UCSD-AML1 (cell line): Measurements from ENCODE around the gene EOLA1.
A peak's percentile ranks its signal among the peaks of the same experiment; 100 is the strongest.
"Not testable (repeated sequence)": the region's sequence is repeated elsewhere in the genome, so short reads cannot be mapped to it uniquely, and the experiment has no call there.

ENCODE experiments used
- DNase-seq: peaks from one replicate; lab custom pipeline; 2025; ENCODE audit not compliant: unreplicated experiment; lab: John Stamatoyannopoulos, UW

EOLA1 gene

DNA sequence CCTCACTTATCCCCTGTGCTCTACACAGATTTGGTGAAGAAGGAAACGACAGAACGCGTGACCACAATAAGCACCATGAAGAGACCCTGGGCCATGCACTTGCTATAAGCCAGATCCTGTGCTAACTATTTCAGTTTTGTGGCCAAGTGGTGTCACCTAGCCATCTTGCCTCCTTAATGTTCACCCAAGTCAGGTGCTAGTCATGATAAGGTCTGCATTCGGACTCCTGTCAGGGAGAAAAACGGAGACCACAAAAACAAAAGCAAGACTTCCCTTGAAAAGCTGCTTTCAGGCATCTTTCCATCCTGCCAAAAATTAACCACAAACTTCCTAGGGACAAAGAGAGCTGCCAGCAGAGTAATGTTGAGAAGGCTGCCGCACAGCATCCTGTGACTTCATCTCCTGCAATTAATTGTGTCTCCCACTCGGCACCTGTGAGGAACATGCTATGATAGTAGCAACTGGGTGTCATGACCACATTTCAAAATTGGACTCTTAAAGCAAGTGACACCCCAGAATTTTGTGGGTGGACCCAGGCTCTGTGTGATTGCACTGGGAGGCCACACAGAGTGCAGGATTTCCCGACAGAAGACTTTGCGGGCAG lies 26.9 kb upstream of the EOLA1 start:
- peak; percentile 62 for DNase-seq

DNA sequence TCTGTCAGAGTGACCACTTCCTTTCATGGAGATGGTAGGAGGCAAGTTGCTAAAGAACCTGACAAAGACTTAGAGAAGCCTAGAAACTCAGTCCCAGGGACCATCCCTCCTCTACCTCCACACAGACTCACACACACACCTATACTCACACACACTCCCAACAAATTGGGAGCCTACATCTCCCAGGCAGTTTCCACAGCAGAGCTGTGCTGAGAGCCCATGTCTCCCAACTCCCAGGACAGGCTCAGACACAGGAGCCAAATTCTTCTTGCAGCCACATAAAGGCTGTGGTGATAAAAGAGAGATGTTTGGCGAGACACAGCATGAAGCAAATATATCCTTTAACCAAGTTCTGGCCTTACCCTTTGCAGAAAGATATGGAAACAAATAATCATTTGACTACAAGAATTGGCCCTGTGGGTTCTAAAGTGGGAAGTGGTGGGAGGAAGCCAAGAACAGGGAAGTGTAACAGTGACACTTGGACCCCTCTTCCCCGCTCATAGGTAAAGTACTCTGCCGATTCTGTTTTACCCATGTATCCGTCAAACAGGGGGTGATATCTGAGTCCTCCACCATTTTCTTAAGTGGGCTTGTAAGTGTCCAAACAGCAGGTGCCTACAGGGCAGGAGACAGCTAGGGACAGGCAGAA lies 24.7 kb upstream of the EOLA1 start:
- no peak for DNase-seq

DNA sequence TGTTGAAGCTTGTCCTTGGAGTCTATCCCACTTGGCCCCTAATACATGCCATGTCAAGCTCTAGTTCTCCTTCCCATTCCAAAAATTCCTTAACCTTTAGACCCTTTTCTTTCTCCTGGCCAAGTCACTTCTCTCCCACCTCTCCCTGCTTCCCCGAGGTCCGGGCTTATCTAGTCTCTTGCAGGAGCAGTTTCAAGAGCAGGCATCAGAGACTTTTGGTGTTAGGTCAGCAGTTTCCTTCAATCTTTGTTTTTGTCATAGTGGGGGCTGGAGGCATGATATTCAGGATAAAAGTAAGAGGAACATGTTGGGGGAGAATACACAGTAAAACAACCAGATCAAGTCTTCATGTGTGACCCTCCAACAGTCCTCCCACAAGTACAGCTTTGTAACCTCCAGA lies 24.2 kb upstream of the EOLA1 start:
- no peak for DNase-seq

DNA sequence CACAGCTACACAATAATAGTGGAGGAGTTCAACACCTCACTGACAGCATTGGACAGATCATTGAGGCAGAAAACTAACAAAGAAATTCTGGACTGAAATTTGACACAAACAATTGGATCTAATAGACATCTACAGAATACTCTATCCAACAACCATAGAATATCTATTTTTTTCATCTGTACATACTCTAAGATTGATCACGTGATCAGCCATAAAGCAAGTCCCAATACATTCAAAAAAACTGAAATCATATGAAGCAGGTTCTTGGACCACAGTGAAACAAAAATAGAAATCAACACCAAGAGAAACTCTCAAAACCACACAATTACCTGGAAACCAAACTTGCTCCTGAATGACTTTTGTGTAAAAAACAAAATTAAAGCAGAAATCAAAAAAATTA lies 23.5 kb upstream of the EOLA1 start:
- no peak for DNase-seq

DNA sequence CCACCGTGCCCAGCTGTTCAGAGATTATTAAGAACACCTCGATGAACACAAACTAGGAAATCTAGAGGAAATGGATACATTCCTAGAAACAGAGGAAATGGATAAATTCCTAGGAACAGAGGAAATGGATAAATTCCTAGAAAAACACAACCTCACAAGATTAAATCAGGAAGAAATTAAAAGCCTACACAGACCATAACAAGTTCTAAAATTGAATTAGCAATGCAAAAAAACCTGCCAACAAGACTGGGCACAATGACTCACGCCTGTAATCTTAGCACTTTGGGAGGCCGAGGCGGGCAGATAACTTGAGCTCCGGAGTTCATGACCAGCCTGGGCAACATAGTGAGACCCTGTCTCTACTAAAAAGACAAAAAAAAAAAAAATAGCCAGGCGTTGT lies 22.6 kb upstream of the EOLA1 start:
- no peak for DNase-seq

DNA sequence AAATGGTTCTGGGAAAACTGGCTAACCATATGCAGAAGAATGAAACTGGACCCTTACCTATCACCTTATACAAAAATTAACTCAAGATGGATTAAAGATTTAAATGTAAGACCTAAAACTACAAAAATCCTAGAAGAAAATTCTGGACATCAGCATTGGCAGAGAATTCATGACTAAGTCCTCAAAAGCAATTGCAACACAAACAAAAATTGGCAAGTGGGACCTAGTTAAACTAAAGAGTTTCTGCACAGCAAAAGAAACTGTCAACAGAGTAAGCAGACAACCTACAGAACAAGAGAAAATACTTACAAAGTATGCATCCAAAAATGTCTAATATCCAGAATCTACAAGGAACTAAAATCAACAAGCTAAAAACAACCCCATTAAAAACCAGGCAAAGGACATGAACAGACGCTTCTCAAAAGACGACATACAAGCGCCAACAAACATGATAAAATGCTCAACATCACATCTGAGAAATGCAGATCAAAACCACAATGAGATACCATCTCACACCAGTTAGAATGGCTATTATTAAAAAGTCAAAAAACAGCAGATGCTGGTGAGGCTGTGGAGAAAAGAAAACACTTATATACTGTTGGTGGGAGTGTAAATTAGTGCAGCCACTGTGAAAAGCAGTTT lies 20.1 kb upstream of the EOLA1 start:
- DNase-seq, result not testable (repeated sequence)

DNA sequence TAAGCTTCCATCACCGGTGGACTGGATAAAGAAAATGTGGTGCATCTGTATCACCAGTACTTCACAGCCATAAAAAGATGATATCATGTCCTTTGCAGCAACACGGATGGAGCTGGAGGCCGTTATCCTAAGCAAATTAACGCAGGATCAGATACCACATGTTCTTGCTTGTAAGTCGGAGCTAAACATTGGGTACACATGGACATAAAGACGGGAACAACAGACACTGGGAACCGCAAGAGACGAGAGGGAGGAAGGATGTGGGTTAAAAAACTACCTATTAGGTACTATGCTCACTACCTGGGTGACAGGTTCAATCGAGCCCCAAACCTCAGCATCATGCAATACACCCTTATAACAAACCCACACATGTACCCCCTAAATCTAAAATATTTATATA lies 19.4 kb upstream of the EOLA1 start:
- DNase-seq, result no peak

DNA sequence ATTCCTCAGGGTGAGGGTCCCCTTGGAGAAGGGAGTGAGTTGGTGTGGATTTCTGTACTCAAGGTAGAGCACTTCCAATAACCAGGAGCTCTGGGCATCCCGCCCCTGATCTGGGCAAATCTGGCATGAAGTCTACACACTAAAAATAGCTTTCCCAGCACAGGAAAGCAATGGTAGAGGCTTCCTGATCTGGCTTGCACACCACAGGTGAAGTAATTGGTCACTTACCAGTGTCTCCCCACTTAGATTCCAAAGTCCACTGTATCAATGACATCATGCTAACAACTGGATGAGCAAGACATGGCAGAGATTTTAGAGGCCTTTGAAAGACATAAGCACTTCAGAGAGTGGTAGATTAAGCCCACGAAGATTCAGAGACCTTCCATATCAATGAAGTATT lies 17.9 kb upstream of the EOLA1 start:
- no peak for DNase-seq

DNA sequence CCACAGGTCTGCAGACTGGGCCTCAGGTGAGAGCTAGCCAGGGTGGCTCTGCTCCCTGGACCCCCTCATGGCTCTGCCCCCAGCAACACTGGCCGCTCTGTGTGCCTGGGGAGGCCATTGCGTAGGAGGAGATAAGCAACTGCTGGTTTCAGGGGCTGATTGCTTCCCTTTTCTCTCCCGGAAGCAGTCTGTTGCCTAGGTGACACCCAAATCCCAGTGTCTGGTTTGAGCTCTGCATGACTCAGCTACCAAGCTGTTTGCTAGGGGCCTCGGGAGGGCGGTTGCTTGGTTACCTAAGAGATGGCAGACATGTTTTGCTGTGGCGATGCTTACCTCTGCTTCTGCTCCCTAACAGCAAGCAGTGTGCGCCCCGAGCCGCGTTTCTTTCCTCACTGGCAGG lies 15.4 kb upstream of the EOLA1 start:
- DNase-seq, result peak; percentile 60

DNA sequence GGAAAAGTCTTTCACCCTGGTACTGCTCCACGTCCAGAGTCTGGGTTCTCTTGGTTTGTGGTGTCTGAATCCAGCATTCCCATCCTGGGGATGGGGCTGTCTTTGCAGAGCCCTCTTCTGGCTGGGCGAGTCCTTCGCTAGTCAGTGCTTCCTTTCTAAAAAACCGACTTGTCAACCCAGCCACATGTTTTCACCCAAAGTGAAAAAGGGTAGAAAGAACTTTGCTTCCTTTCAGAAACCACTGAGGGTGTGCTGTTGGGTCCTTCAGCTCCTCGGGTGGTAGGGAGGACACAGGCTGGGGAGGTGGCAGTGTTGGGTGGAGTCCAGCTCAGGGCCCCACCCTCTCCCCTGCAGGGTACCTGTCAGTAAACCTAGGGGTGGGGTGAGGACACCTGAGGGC lies 14.9 kb upstream of the EOLA1 start:
- DNase-seq, result not testable (repeated sequence)

DNA sequence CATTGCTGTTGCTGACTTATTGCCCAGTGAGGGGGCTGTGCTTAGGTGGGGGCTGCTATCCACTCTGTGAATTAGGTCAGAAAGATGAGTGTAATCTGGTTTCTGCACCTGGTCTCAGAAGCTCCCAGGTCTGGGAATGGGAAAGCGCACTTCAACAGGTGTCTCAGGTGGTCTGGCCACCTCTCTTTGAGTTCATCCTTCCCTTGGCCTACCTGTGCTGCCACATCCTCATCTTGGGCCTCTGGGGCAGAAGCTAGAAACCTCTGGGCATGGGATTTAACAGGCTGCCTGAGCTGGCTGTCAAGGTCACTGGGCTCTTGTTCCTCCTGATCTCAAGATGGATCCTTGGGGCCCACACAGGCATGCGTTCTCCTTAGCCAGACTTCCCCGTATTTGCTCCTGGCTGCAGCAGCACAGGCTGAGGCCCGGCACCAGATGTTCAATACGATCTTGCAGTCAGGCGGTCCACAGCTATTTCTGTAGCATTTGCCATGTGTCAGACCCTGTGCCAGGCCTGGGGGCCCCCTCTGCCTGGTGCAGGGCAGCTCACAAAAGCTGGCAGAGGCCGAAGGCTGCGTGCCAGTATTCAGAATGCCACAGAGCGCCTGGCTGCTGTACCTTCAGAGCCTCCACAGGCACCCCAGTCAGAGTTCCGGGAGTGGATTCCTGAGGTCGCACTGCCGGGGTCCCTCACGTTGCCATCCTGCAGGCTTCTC lies 14.3 kb upstream of the EOLA1 start:
- DNase-seq, result not testable (repeated sequence)

DNA sequence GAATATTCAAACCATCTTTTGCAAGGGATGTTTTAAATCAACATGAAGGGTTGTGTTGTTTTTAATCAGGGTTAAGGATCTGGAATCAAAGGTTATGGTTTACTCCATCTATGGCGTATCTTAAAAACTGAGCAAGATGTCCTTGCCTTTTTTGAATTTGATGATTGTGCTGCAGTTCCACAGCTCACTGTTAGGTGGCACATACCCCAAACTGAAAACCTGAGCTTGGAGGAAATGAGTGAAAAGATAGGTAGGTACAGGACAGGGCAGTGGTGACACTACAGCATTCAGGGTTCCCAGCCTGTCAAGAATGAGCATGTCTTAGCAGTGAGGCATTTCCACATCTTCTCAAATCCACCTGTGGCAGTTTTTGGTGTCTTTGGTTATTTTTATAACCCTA lies 13.1 kb upstream of the EOLA1 start:
- no peak for DNase-seq

DNA sequence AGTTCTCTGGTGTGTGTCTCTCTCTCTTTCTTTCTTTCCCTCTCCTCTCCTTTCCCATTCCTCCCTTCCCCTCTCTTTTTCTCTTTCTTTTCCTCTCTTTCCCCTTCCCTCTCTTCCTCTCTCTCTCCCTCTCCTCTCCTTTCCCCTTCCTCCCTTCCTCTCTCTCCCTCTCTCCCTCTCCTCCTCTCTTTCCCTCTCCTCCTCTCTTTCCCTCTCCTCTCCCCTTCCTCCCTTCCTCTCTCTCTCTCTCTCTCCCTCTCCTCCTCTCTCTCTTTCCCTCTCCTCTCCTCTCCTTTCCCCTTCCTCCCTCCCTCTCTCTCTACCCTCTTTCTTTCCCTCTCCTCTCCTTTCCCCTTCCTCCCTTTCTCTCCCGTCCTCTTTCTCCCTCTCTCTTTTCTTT lies 12.4 kb upstream of the EOLA1 start:
- no peak for DNase-seq

DNA sequence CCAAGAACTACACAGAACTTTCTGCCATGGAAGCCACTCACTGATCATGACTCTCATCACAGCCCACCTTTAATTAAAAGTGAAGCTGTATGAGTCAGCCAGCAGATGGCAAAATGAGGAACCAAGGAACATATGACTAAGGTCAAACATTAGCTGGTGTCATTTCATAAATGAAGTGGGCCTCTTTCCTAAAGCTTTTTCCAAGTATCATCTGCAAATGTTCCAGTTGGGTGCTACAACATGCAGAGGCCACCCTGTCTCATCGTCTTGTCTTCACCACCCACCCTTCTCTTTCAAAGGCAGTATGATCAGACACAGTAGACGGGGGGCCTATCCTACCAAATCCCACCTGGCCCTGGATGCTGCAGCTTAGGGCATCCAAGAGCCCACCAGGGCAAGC lies 9.2 kb upstream of the EOLA1 start:
- DNase-seq, result no peak

DNA sequence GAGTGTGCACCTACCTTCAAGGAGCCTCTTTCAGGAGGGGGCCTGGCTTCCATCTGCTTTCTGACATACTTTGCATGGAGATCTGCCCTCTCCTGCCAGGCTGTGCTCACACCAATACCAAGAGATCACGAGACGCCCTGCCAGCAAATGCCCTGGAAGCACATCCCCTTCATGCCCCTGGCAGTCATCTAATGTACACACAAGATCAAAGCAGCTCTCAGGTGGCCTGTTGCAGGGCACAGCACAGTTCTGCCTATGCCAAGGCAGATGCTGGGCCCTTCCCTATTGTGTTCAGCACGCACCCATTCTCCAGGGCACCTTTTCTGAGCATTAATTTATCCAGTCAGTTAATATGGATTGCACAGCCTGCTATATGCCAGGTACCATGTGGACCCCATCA lies 7.9 kb upstream of the EOLA1 start:
- not testable (repeated sequence) for DNase-seq

DNA sequence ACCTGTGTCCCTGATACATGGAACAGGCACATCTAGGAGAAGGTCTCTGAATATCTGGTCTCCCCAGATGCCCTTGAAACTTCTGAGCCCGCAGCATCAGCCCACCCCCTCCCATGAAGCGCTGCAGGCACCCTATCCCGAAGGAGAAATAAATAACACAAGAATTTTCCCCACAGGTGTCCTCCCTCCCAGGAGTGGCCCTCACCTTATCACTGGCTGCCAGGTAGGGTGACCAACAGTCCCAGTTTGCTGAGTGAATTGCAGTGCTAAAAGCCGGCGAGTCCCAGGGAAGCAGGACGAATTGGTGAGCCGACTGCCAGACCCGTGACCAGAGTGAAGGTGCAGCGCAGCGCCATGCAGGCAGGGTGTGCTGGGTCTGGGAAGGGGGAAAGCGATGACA lies 6.8 kb upstream of the EOLA1 start:
- DNase-seq, result not testable (repeated sequence)

DNA sequence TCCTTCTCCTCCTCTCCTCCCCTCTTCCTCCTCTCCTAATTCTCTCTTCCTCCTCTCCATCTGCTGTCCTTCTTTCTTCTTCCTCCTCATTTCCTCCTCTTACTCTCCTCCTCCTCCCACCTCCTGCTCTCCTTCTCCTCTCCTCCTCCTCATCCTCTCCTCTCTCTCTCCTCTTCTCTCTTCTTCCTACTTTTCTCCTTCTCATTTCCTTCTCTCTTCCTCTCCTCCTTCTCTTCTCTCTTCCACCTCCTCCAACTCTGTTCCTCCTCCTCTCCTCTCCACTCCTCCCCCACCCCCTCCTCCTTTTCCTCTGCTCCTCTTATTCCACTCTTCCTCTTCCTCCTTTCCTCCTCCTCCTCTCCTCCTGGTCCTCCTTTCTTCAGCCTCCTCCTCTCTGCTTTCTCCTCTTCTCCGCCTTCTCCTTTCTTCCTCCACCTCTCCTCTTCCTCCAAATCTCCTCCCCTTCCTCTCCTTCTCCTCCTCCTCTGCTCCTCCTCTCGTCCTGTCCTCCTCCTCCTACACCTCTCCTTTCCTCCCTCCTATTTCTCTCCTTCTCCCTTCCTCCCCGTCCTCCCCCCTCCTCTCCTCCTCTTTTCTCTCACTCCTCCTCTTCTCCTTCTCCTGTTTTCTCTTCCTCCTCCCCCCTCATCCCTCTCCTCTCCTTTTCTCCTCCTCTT lies 5.7 kb upstream of the EOLA1 start:
- DNase-seq, result not testable (repeated sequence)

DNA sequence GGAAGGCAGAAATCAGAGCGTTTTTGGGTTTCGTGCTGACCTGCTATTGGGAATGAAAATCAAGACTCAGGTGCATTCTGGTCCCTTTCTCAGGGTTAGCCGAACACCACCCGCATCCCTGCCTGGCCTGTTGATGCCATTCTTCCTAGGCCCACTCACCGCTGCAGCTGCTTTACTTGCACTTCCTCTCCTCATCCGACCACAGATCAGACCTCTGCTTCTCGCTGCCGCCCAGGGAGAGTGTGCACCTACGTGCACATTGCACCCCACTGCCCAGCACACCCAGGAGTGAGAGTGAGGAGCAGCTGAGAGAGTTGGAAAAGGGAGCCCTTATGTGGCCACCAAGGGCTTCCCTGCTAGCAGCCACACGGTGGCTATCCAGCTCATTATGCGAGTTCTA lies 3.3 kb upstream of the EOLA1 start:
- DNase-seq, result not testable (repeated sequence)

DNA sequence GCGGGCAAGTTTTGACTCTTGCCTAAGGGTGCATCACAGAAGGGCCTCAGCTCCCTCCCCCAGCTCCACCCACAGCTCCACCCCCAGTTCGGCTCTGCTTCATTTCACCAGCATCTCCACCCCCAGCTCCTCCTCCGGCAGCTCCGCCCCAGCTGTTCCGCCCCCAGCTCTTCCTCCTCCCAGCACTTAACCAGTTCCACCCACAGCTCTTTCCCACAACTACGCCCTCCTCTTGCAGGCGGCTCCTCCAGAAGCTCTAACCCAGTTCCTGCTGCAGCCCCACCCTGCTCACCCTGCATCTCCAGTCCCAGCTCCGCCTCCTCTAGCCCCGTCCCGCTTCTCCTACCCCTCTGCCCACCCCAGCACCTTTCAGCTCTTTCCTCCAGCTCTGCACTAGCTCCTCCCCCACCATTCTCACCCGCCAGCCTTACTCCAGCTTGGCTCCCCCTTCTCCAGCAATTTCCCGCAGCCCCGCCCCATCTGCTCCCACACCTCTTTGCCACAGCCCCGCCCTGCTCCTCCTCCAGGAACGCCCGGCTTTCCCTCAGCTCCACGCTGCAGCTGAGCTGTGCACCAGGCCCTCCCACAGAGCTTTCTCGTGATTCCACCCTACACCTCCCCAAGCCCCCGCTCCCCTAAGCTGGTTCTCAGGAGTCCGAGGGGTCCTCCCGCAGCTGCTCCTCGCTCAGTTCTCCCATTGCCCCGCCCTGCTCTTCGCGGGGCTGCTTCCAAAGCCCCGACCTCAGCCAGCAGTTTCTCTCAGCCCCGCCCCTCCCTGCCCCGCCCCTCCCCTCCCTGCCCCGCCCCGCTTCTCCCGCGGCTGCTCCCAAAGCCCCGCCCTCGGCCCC lies 1.3 kb upstream of the EOLA1 start:
- peak; percentile 90 for DNase-seq

DNA sequence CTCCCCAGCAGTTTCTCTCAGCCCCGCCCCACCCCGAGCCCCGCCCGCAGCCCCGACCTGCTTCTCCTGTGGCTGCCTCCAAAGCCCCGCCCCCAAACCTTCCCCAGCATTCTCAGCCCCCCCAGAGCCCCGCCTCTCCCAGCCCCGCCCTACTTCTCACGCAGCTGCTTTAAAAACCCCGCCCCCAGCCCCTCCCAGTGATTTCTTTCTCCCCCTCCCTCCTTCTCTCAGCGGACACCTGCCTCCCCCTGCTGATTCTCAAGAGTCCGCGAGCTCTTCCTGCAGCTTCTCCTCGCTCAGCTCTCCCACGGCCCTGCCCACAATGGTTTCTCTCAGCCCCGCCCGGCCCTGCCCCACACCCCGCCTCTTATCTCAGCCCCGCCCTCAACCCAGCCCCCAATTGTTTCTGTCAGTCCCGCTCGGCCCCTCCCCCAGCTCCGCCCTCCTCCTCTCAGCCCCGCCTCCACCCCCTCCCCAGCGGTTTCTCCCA lies 636 bp upstream of the EOLA1 start:
- DNase-seq, result peak; percentile 92
